Measurements from ENCODE around the gene S1PR3.

The S1PR3 gene

GRCh38 chr9:89038382-89039103 is 47.3 kb downstream of the S1PR3 start:
- Histone ChIP-seq H3K27ac (ENCODE audit: low read depth, low read length) (no peak overlapping the region), H3K4me2 (ENCODE audit: low read length) (no peak overlapping the region), H3K4me3 (ENCODE audit: low read length) (no peak overlapping the region), H3K27me3 (ENCODE audit: control insufficient read depth, low read length) (no peaks in the 10 kb centered on the region), H3K4me1 (ENCODE audit: control insufficient read depth, low read length) (peaks cover 10% of the 10 kb centered on the region), H3K36me3 (ENCODE audit: control insufficient read depth, low read length) (no peaks in the 10 kb centered on the region), H4K20me1 (ENCODE audit: control insufficient read depth, insufficient read depth, low read depth, low read length) (no peaks in the 10 kb centered on the region), H3K9me2 (replicated peaks; ENCODE audit: control insufficient read depth, low read length) (no peaks in the 10 kb centered on the region), H3F3A (ENCODE audit: control insufficient read depth, insufficient read depth) (no peaks in the 10 kb centered on the region), H3K9me3 (ENCODE audit: control insufficient read depth, insufficient read depth, low read length) (no peaks in the 10 kb centered on the region), H3K79me2 (ENCODE audit: control insufficient read depth, low read length) (no peaks in the 10 kb centered on the region)
- TF ChIP-seq EZH2phosphoT487 (IDR thresholded peaks at IDR 0.05; ENCODE audit: borderline replicate concordance, low read length) (no peak), CTCF (IDR thresholded peaks at IDR 0.05; ENCODE audit: low read depth, low read length, poor library complexity, severe bottlenecking) (no peak)

- no peaks in the 10 kb centered on the region for H3K36me3 ChIP-seq (ENCODE audit: control insufficient read depth, low read length)
- H3K27ac ChIP-seq (ENCODE audit: low read depth, low read length), result no peak overlapping the region
- H3K4me3 ChIP-seq (ENCODE audit: low read length), result no peak overlapping the region
- H3K9me3 ChIP-seq (ENCODE audit: control insufficient read depth, insufficient read depth, low read length), result no peaks in the 10 kb centered on the region
- no peaks in the 10 kb centered on the region for H3K9me2 ChIP-seq (replicated peaks; ENCODE audit: control insufficient read depth, low read length)
- H4K20me1 ChIP-seq (ENCODE audit: control insufficient read depth, insufficient read depth, low read depth, low read length), result no peaks in the 10 kb centered on the region
- H3K4me1 ChIP-seq (ENCODE audit: control insufficient read depth, low read length), result peaks cover 10% of the 10 kb centered on the region
- H3K79me2 ChIP-seq (ENCODE audit: control insufficient read depth, low read length), result no peaks in the 10 kb centered on the region
- TF ChIP-seq EZH2phosphoT487 (IDR thresholded peaks at IDR 0.05; ENCODE audit: borderline replicate concordance, low read length), result no peak
- no peaks in the 10 kb centered on the region for H3K27me3 ChIP-seq (ENCODE audit: control insufficient read depth, low read length)
- H3F3A ChIP-seq (ENCODE audit: control insufficient read depth, insufficient read depth), result no peaks in the 10 kb centered on the region
- H3K4me2 ChIP-seq (ENCODE audit: low read length), result no peak overlapping the region
Observed at GRCh38 chr9:89039104-89039465, 47.8 kb downstream of the S1PR3 start.

GRCh38 chr9:89039664-89040063 is 48.4 kb downstream of the S1PR3 start:
- no peaks in the 10 kb centered on the region for H3K79me2 ChIP-seq (ENCODE audit: control insufficient read depth, low read length)
- H3K4me1 ChIP-seq (ENCODE audit: control insufficient read depth, low read length), result peaks cover 10% of the 10 kb centered on the region
- no peaks in the 10 kb centered on the region for H3K36me3 ChIP-seq (ENCODE audit: control insufficient read depth, low read length)
- no peaks in the 10 kb centered on the region for H3F3A ChIP-seq (ENCODE audit: control insufficient read depth, insufficient read depth)
- no peak overlapping the region for H3K4me3 ChIP-seq (ENCODE audit: low read length)
- H3K27me3 ChIP-seq (ENCODE audit: control insufficient read depth, low read length), result no peaks in the 10 kb centered on the region
- no peaks in the 10 kb centered on the region for H4K20me1 ChIP-seq (ENCODE audit: control insufficient read depth, insufficient read depth, low read depth, low read length)
- H3K9me2 ChIP-seq (replicated peaks; ENCODE audit: control insufficient read depth, low read length), result no peaks in the 10 kb centered on the region
- no peak overlapping the region for H3K4me2 ChIP-seq (ENCODE audit: low read length)
- no peak overlapping the region for H3K27ac ChIP-seq (ENCODE audit: low read depth, low read length)
- H3K9me3 ChIP-seq (ENCODE audit: control insufficient read depth, insufficient read depth, low read length), result no peaks in the 10 kb centered on the region
- TF ChIP-seq CTCF (IDR thresholded peaks at IDR 0.05; ENCODE audit: low read depth, low read length, poor library complexity, severe bottlenecking), result no peak
- TF ChIP-seq EZH2phosphoT487 (IDR thresholded peaks at IDR 0.05; ENCODE audit: borderline replicate concordance, low read length), result no peak

GRCh38 chr9:89042984-89043383 is 51.7 kb downstream of the S1PR3 start:
- H3K27ac ChIP-seq (ENCODE audit: low read depth, low read length), result no peak overlapping the region
- no peaks in the 10 kb centered on the region for H3K9me3 ChIP-seq (ENCODE audit: control insufficient read depth, insufficient read depth, low read length)
- H3F3A ChIP-seq (ENCODE audit: control insufficient read depth, insufficient read depth), result no peaks in the 10 kb centered on the region
- TF ChIP-seq CTCF (IDR thresholded peaks at IDR 0.05; ENCODE audit: low read depth, low read length, poor library complexity, severe bottlenecking) (no peak), EZH2phosphoT487 (IDR thresholded peaks at IDR 0.05; ENCODE audit: borderline replicate concordance, low read length) (no peak)
- no peaks in the 10 kb centered on the region for H4K20me1 ChIP-seq (ENCODE audit: control insufficient read depth, insufficient read depth, low read depth, low read length)
- no peaks in the 10 kb centered on the region for H3K4me1 ChIP-seq (ENCODE audit: control insufficient read depth, low read length)
- H3K36me3 ChIP-seq (ENCODE audit: control insufficient read depth, low read length), result no peaks in the 10 kb centered on the region
- H3K4me3 ChIP-seq (ENCODE audit: low read length), result no peak overlapping the region
- H3K79me2 ChIP-seq (ENCODE audit: control insufficient read depth, low read length), result no peaks in the 10 kb centered on the region
- H3K9me2 ChIP-seq (replicated peaks; ENCODE audit: control insufficient read depth, low read length), result no peaks in the 10 kb centered on the region
- no peaks in the 10 kb centered on the region for H3K27me3 ChIP-seq (ENCODE audit: control insufficient read depth, low read length)
- no peak overlapping the region for H3K4me2 ChIP-seq (ENCODE audit: low read length)
